ENCODE data around the gene PTCRA. TPM values are rescaled to one million over a fixed set of nuclear protein-coding genes. Genes with fewer than 3 reads are reported as not detected.
A peak's percentile ranks its signal among the peaks of the same experiment; 100 is the strongest.

PTCRA gene
- total and polyA plus RNA-seq, 10 donors: 1.1 to 15.5 (median 4.6) TPM

DNA sequence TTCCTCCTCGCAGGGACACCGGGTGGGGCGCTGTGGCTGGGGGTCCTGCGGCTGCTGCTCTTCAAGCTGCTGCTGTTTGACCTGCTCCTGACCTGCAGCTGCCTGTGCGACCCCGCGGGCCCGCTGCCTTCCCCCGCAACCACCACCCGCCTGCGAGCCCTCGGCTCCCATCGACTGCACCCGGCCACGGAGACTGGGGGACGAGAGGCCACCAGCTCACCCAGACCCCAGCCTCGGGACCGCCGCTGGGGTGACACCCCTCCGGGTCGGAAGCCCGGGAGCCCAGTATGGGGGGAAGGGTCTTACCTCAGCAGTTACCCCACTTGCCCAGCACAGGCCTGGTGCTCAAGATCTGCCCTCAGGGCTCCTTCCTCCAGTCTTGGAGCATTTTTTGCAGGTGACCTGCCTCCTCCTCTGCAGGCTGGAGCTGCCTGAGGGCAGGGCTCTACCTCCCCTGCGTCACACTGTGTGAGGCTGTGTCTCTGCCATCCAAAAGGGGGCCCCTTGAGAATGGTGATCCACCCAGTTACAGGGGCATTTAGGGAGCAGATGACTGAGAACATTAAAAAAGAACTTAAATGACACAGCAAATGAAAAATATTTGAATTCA, 9.5 kb downstream of the PTCRA start:
- DNase-seq: no peak

DNA sequence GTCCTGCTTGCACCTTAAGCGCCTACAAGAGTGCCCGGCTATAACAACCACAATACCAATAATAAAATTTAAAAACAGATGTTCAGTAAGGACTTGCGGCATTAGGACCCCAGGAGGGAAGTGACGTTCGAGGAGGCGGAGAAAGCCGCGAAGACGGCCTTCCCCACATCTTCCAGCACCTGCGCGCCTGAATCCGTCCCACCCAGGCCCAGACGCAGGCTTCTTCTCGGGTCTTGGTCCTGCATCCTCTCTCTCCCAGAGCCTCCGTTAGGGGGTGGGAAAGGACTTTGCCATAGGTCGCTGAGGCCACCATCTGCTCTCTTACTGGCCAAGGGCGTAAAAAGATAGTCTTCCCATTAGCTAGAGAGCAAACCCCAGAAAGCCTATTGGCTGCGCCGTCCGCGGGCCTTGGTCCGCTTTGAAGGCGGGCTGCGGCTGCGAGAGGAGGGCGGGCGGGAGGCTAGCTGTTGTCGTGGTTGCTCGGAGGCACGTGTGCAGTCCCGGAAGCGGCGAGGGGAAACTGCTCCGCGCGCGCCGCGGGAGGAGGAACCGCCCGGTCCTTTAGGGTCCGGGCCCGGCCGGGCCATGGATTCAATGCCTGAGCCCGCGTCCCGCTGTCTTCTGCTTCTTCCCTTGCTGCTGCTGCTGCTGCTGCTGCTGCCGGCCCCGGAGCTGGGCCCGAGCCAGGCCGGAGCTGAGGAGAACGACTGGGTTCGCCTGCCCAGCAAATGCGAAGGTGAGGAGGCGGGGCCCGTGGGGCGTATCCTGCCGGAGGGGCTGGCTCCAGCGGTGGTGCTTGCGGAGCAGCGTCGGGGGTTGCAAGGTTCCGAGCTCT, 13.3 kb downstream of the PTCRA start, which contains the start of gene CNPY3:
Gene CNPY3 (plus strand): TSS at position 495 of the 835 bp plus-strand sequence. CDS start 91 bp downstream, at position 586.
- 0 to 1% (median 0%) methylated on average over 40 to 63 of the region's 63 CpGs for WGBS, 5 donors
- intact Hi-C loops (cut with DNase I; ENCODE audit: low total_unique reads): no loop called here
- Histone ChIP-seq H3K27me3 (replicated peaks in 1 of 7) (no peaks in the 10 kb centered on the region), H3K4me3 (peak within 1 kb of the TSS; percentile 51 to 100 (median 92)), H3K4me1 (peaks cover 36 to 62% (median 56%) of the 10 kb centered on the region in 6 donors), H3K27ac (peak within 1 kb of the TSS; percentile 92 to 99 (median 94)), H3K9me3 (no peaks in the 10 kb centered on the region), H3K36me3 (peaks cover 0 to 31% (median 6%) of the 10 kb centered on the region in 6 donors)
- TF ChIP-seq, protein P1, sequence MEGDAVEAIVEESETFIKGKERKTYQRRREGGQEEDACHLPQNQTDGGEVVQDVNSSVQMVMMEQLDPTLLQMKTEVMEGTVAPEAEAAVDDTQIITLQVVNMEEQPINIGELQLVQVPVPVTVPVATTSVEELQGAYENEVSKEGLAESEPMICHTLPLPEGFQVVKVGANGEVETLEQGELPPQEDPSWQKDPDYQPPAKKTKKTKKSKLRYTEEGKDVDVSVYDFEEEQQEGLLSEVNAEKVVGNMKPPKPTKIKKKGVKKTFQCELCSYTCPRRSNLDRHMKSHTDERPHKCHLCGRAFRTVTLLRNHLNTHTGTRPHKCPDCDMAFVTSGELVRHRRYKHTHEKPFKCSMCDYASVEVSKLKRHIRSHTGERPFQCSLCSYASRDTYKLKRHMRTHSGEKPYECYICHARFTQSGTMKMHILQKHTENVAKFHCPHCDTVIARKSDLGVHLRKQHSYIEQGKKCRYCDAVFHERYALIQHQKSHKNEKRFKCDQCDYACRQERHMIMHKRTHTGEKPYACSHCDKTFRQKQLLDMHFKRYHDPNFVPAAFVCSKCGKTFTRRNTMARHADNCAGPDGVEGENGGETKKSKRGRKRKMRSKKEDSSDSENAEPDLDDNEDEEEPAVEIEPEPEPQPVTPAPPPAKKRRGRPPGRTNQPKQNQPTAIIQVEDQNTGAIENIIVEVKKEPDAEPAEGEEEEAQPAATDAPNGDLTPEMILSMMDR (IDR thresholded peaks at IDR 0.05 in 8 of 11, conservative IDR thresholded peaks at IDR 0.05 in 3 of 11): peak in 5 of 11 experiments; percentile 6 to 33 (median 13)
- TF ChIP-seq POLR2A (IDR thresholded peaks at IDR 0.05) (peak; percentile 42 to 82 (median 77)), POLR2AphosphoS5 (IDR thresholded peaks at IDR 0.05) (peak; percentile 86 to 96 (median 94))
- DNase-seq: peak; percentile 100

More for the DNA sequence above, 9.5 kb downstream of the PTCRA start:
- intact Hi-C loops (cut with DNase I; ENCODE audit: low total_unique reads): no loop called here
- TF ChIP-seq POLR2A (IDR thresholded peaks at IDR 0.05): no peak
- TF ChIP-seq POLR2AphosphoS5 (IDR thresholded peaks at IDR 0.05): no peak
- TF ChIP-seq, protein P1 (IDR thresholded peaks at IDR 0.05 in 8 of 11, conservative IDR thresholded peaks at IDR 0.05 in 3 of 11): no peak
- Histone ChIP-seq H3K4me1 (peaks cover under 1 to 37% (median 23%) of the 10 kb centered on the region in 6 donors), H3K4me3 (peak overlapping the region in 1 of 8 donors; percentile 17), H3K9me3 (no peaks in the 10 kb centered on the region), H3K27ac (peak overlapping the region in 1 of 8 donors; percentile 11), H3K36me3 (no peaks in the 10 kb centered on the region), H3K27me3 (replicated peaks in 1 of 7) (no peaks in the 10 kb centered on the region)
- WGBS, 5 donors: 72 to 89% (median 81%) methylated on average over 4 to 23 of the region's 23 CpGs

DNA sequence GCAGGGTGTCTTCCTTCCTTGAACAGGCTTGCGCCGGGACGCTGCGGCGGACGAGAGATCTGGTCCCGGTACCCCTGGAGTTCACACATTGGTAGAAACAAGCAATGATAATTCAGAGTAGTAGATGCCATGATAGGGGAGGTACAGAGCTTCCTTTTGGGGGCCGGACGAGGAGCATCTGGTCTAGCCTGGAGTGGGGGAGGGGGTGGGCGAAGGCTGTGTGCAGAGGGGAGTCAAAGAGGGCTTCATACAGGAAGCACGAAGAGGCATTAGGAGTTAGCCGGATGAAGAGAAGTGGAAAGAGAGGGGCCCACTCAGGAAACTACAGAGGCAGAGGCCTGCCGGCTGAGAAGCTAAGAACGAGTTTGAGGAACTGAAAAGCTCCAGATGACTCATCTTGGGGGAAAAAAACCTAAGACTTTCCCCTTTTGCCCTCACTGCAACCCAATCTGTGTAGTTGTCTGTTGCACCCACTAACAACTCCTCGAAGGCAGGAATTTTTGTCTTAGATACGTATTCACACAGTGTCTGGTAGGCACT, 14.0 kb downstream of the PTCRA start:
- peak; percentile 87 for DNase-seq
- 0 to 1% (median 0%) methylated on average over 16 of the region's 16 CpGs for WGBS, 5 donors
- Histone ChIP-seq H3K27ac (peak overlapping the region; percentile 92 to 99 (median 94)), H3K36me3 (peaks cover 0 to 37% (median 13%) of the 10 kb centered on the region in 6 donors), H3K4me3 (peak overlapping the region; percentile 51 to 100 (median 92)), H3K27me3 (replicated peaks in 1 of 7) (no peaks in the 10 kb centered on the region), H3K4me1 (peaks cover 39 to 69% (median 63%) of the 10 kb centered on the region in 6 donors), H3K9me3 (no peaks in the 10 kb centered on the region)
- peak in 1 of 3 donors; percentile 80 for TF ChIP-seq POLR2AphosphoS5 (IDR thresholded peaks at IDR 0.05)
- peak in 1 of 3 donors; percentile 44 for TF ChIP-seq POLR2A (IDR thresholded peaks at IDR 0.05)
- TF ChIP-seq, protein P1 (IDR thresholded peaks at IDR 0.05 in 8 of 11, conservative IDR thresholded peaks at IDR 0.05 in 3 of 11): no peak
- intact Hi-C loops (cut with DNase I; ENCODE audit: low total_unique reads): no loop called here
